GM12891 (cell line): ENCODE data around the gene TMEM255B.

ENCODE experiments used
- POLR2A ChIP-seq: IDR thresholded peaks from 2 replicates; pipeline ENCODE4 v1.6.1; 2011; ENCODE audit warnings: low read depth, low read length, control low read depth
- POLR2AphosphoS5 ChIP-seq: IDR thresholded peaks from 2 replicates; pipeline ENCODE4 v1.6.1; 2011; ENCODE audit warnings: low read depth, low read length, control low read depth
- POU2F2 ChIP-seq: IDR thresholded peaks from 2 replicates; pipeline ENCODE4 v1.6.1; 2011; ENCODE audit warnings: low read depth, mild to moderate bottlenecking, control low read depth, low read length, moderate library complexity
- SPI1 ChIP-seq: IDR thresholded peaks from 2 replicates; pipeline ENCODE4 v1.6.1; 2011; ENCODE audit warnings: low read depth, low read length, control low read depth
- TAF1 ChIP-seq: IDR thresholded peaks from 2 replicates; pipeline ENCODE4 v1.6.1; 2011; ENCODE audit warnings: low read depth, low read length, control low read depth

DNA sequence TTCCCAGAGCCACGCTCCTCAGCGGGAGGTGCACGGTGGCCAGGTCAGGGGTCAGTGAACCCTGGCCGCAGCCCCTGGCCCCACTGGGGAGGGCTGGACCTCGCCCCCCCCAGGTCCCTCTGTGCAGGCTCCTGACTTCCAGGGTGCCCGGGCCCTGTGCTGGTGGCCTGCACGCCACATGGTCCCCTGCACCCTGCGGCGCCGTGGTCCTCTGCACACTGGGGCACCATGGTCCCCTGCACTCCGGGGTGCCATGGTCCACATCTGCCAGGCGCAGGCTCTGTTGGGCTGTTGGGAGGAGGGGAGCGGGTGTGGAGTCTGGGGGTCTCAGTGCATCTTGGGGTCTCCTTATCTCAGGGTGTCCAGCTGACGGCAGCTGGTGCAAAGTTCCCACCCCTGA lies 23.3 kb upstream of the TMEM255B start:
- TF ChIP-seq TAF1: no peak
- TF ChIP-seq POLR2A: no peak
- TF ChIP-seq POLR2AphosphoS5: no peak
- TF ChIP-seq SPI1: no peak
- TF ChIP-seq POU2F2: no peak
